Spleen (tissue), 7 donors: ENCODE data around the gene NATD1.

Experiments used
- CTCF ChIP-seq, 11 experiments: fragments of 200-600 bp in 7 of 11; fragments of 450-650 bp in 4 of 11; sonication (generic) in 4 of 11; IDR thresholded peaks in 8 of 11; conservative IDR thresholded peaks in 3 of 11; 1 replicate in 7 of 11; 2 replicates in 4 of 11; pipeline versions ENCODE4 v1.4.0 to v1.8.0; 2016 to 2021; ENCODE audit warnings: antibody characterized with exemption in 11 of 11, inconsistent platforms in 4 of 11, mild to moderate bottlenecking in 1 of 11
- POLR2A ChIP-seq, 3 donors: fragments of 450-650 bp; IDR thresholded peaks; one replicate each; pipeline ENCODE4 v1.5.1; 2017; ENCODE audit warnings: antibody characterized with exemption in 3 of 3, mild to moderate bottlenecking in 1 of 3
- donor health status: DM: no; HTN: no; CAD: no; lungs with moderate emphysema.
- donor health status: DM: no; HTN: no; CAD: no.
- donor health status: DM: no; HTN: no; CAD: no.

DNA sequence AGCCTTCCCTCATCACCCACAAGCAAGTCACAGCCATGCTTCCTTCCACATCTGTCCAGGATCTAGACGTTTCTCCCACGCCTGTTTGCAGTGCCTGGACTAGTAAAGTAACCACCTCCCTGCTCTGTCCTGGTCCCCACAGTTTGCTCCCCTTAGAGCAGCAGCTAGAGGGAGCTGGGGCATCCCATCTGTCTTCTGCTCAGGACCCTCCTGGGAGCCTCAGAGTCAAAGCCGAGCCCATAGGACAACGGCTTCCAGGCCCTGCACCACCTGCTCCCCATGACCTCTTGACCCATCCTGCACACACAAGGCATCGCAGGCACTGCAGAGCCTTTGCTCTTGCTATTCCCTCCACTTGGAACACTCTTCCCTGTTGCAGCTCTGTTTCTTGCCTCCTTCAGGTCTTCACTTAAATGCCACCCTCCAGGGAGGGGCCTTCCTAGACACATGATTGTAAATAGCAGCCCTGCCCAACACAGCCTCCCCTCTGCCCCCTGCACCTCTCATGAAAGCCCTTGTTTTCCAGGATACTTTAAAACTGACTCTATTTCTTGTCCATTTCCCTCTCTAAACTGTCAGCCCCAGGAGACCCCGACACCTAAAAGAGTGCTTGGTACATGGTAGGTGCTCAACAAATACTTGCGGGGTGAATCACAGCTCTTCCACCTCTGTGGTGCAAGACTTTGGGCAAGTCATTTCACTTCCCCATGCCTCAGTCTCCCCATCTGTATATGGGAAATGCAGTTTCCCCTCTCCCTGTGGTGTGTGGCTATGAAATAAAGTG, 3.1 kb downstream of the NATD1 start:
- TF ChIP-seq CTCF (IDR thresholded peaks at IDR 0.05 in 8 of 11, conservative IDR thresholded peaks at IDR 0.05 in 3 of 11) (no peak), POLR2A (IDR thresholded peaks at IDR 0.05) (no peak)
